K562 (cell line): ENCODE results near the gene BRD3. TPM values are rescaled to one million over a fixed set of nuclear protein-coding genes. Genes with fewer than 3 reads are reported as not detected.

ENCODE experiments used
- BRF1 ChIP-seq: IDR thresholded peaks from 3 replicates; pipeline ENCODE4 v1.6.1; 2011; ENCODE audit warnings: borderline replicate concordance, mild to moderate bottlenecking; ENCODE audit not compliant: insufficient read length; ENCODE audit errors: extremely low read depth
- CEBPB ChIP-seq: fragments of 450-650 bp; IDR thresholded peaks from 2 replicates; pipeline ENCODE4 v1.6.1; 2016; ENCODE audit warnings: missing genetic modification characterization, missing compliant biosample characterization
- EGR1 ChIP-seq: fragments of 450-650 bp; conservative IDR thresholded peaks from 2 replicates; pipeline ENCODE4 v1.6.1; 2017; ENCODE audit warnings: mild to moderate bottlenecking
- ELF1 ChIP-seq: fragments of 200-800 bp; sonication (Bioruptor generic); IDR thresholded peaks from 2 replicates; pipeline ENCODE4 v1.6.1; 2016; ENCODE audit warnings: missing genetic modification characterization, missing compliant biosample characterization
- FOXA3 ChIP-seq, 2 experiments: fragments of 450-650 bp in 1 of 2; sonication (generic) in 1 of 2; formaldehyde crosslinking; IDR thresholded peaks in 1 of 2; conservative IDR thresholded peaks in 1 of 2; 2 replicates each; pipeline versions ENCODE4 v1.4.0 to v1.8.0; 2020 to 2022; ENCODE audit warnings: mild to moderate bottlenecking in 2 of 2, missing genetic modification reagents in 1 of 2
- L3MBTL2 ChIP-seq: fragments of 450-650 bp; IDR thresholded peaks from 2 replicates; pipeline ENCODE4 v1.6.1; 2016; ENCODE audit warnings: mild to moderate bottlenecking, moderate library complexity
- MCM5 ChIP-seq: fragments of 450-650 bp; IDR thresholded peaks from 2 replicates; pipeline ENCODE4 v1.6.1; 2016; ENCODE audit warnings: low read depth
- MEF2A ChIP-seq: IDR thresholded peaks from 2 replicates; pipeline ENCODE4 v1.6.1; 2011; ENCODE audit warnings: low read depth, mild to moderate bottlenecking, low read length, moderate library complexity; ENCODE audit not compliant: control insufficient read depth
- MITF ChIP-seq: IDR thresholded peaks from 2 replicates; pipeline ENCODE4 v1.6.1; 2014; ENCODE audit warnings: antibody characterized with exemption
- POLR2G ChIP-seq: fragments of 200-400 bp; formaldehyde crosslinking; IDR thresholded peaks from 2 replicates; pipeline ENCODE4 v1.6.1; 2017; ENCODE audit warnings: low read depth, mild to moderate bottlenecking, antibody characterized with exemption, low read length, moderate library complexity
- PRMT5 ChIP-seq: sonication (generic); formaldehyde crosslinking; IDR thresholded peaks from 2 replicates; pipeline ENCODE4 v1.5.0; 2020; ENCODE audit warnings: missing genetic modification reagents
- SAP30 ChIP-seq: fragments of 200-600 bp; sonication (generic); IDR thresholded peaks from 2 replicates; pipeline ENCODE4 v1.6.1; 2012; ENCODE audit warnings: borderline replicate concordance, low read depth, mild to moderate bottlenecking, moderate library complexity, low read length, control low read depth, inconsistent platforms; ENCODE audit not compliant: insufficient read depth, poor library complexity, severe bottlenecking
- SREBF2 ChIP-seq: sonication (generic); formaldehyde crosslinking; IDR thresholded peaks from 2 replicates; pipeline ENCODE4 v1.4.0; 2020; ENCODE audit warnings: mild to moderate bottlenecking, missing genetic modification reagents
- THAP12 ChIP-seq: fragments of 250-450 bp; sonication (Bioruptor Pico); IDR thresholded peaks from 2 replicates; pipeline ENCODE4 v1.9.0; 2021; ENCODE audit warnings: mild to moderate bottlenecking, inconsistent platforms
- ZBTB11 ChIP-seq, 3 experiments: fragments of 200-800 bp in 1 of 3; fragments of 250-450 bp in 1 of 3; fragments of 450-650 bp in 1 of 3; sonication (Bioruptor Pico) in 1 of 3; sonication (Bioruptor generic) in 1 of 3; formaldehyde crosslinking in 1 of 3; IDR thresholded peaks; 2 replicates each; pipeline versions ENCODE4 v1.6.1 to v1.8.0; 2016 to 2022; ENCODE audit warnings: mild to moderate bottlenecking in 2 of 3, missing genetic modification characterization in 2 of 3, missing compliant biosample characterization in 1 of 3, moderate library complexity in 1 of 3
- ZNF280B ChIP-seq: fragments of 250-450 bp; sonication (Bioruptor Pico); IDR thresholded peaks from 2 replicates; pipeline ENCODE4 v1.5.1; 2021; ENCODE audit warnings: mild to moderate bottlenecking
- ZNF584 ChIP-seq: fragments of 200-800 bp; sonication (Bioruptor generic); IDR thresholded peaks from 2 replicates; pipeline ENCODE4 v1.6.1; 2016; ENCODE audit warnings: low read depth, mild to moderate bottlenecking, missing genetic modification characterization, missing compliant biosample characterization
- ZNF79 ChIP-seq: fragments of 250-450 bp; sonication (Bioruptor Pico); IDR thresholded peaks from 2 replicates; pipeline ENCODE4 v1.4.0; 2020; ENCODE audit warnings: low read depth, mild to moderate bottlenecking, moderate library complexity
- polyA plus RNA-seq, 8 experiments: library from polyadenylated mRNA; depleted of rRNA in 4 of 8; stranded (reverse) in 5 of 8; unstranded in 3 of 8; fragments of >200 nt; fragmentation: Nextera tagmentation in 2 of 8; fragmentation: Illumina TruSeq in 1 of 8; extraction: Ambion mirVana in 2 of 8; extraction: Trizol in 1 of 8; gene quantifications; 2 replicates each; pipeline versions ENCODE4 v1.2.1 to v1.2.3, GENCODE V29; 2011 to 2014; ENCODE audit warnings: inconsistent platforms in 1 of 8, missing spikeins in 1 of 8
- total RNA-seq, 7 experiments: library from RNA; depleted of rRNA in 6 of 7; stranded (reverse); fragments of >200 nt in 6 of 7; fragmentation: Illumina TruSeq in 2 of 7; extraction: Trizol in 2 of 7; gene quantifications; 2 replicates each; pipeline versions ENCODE4 v1.2.1 to v1.2.3, GENCODE V29; 2011 to 2021; ENCODE audit warnings: low replicate concordance in 1 of 7

BRD3 gene
- total and polyA plus RNA-seq, 9 of the 15 experiments (the other 6 are each of a cell fraction or from before 2014, with no cell fraction given), result 0.82 to 37.1 (median 4.2) TPM

GRCh38 chr9:133992780-133993634 is 74.8 kb downstream of the BRD3 start (continued):
- TF ChIP-seq BRF1 (no peak), ZNF79 (CRISPR knock-in tag) (no peak), MITF (no peak), ELF1 (tag) (peak; percentile 43; the same call in 1 of the 2 replicates), SAP30 (no peak), ZBTB11 (CRISPR knock-in tag; IDR thresholded peaks at IDR 0.05) (no peak), FOXA3 (CRISPR knock-in tag; conservative IDR thresholded peaks at IDR 0.05 in 1 of 2, IDR thresholded peaks at IDR 0.05 in 1 of 2) (no peak), MEF2A (no peak), PRMT5 (CRISPR knock-in tag) (no peak), ZNF584 (CRISPR knock-in tag) (no peak), EGR1 (peak; percentile 75), CEBPB (tag) (no peak), L3MBTL2 (no peak), ZNF280B (CRISPR knock-in tag) (no peak), SREBF2 (CRISPR knock-in tag) (no peak), THAP12 (CRISPR knock-in tag) (no peak), POLR2G (peak; percentile 80), MCM5 (no peak)
